ENCODE results near the gene KIF25. TPM values are rescaled to one million over a fixed set of nuclear protein-coding genes. Genes with fewer than 3 reads are reported as not detected.

Gene KIF25
- total RNA-seq, 1 experiment from 2014 or later: 0.28 TPM

- H3K4me3 Mint-ChIP-seq: no peak overlapping the region
- ChIA-PET POLR2A (no interaction called here), CTCF (no interaction called here)
- no peaks in the 10 kb centered on the region for H3K9me3 Mint-ChIP-seq
- no peak for ATAC-seq
- no peak overlapping the region for H3K27ac Mint-ChIP-seq
- DNase-seq (ENCODE audit: low spot score): no peak
- no peaks in the 10 kb centered on the region for H3K36me3 Mint-ChIP-seq
- H3K4me1 Mint-ChIP-seq: peaks cover 35% of the 10 kb centered on the region
- TF ChIP-seq E2F5 (CRISPR knock-in tag; IDR thresholded peaks at IDR 0.05) (no peak), HMGA2 (CRISPR knock-in tag; IDR thresholded peaks at IDR 0.05) (peak; percentile 88)
- peaks cover 6% of the 10 kb centered on the region; the same call in 1 of the 2 replicates for H3K27me3 Mint-ChIP-seq (ENCODE audit: low read depth)
Observed at GRCh38 chr6:168028181-168028580, 30.7 kb downstream of the KIF25 start.

GRCh38 chr6:168029459-168030217 lies 32.2 kb downstream of the KIF25 start:
- Mint-ChIP-seq H3K4me1 (peaks cover 34% of the 10 kb centered on the region), H3K27ac (no peak overlapping the region), H3K27me3 (ENCODE audit: low read depth) (peaks cover 7% of the 10 kb centered on the region; the same call in 1 of the 2 replicates), H3K4me3 (no peak overlapping the region), H3K36me3 (no peaks in the 10 kb centered on the region), H3K9me3 (no peaks in the 10 kb centered on the region)
- CTCF ChIA-PET: interaction anchor here (0.6 kb wide), 1 partner anchor 23 kb away, joined by 4 read pairs; no protein-coding TSS in a partner anchor
- DNase-seq (ENCODE audit: low spot score): no peak
- no peak for ATAC-seq
- TF ChIP-seq ZBTB21 (CRISPR knock-in tag; IDR thresholded peaks at IDR 0.05; ENCODE audit: borderline replicate concordance): no peak
- TF ChIP-seq ZBTB43 (CRISPR knock-in tag; IDR thresholded peaks at IDR 0.05): no peak
- TF ChIP-seq CREM (CRISPR knock-in tag; IDR thresholded peaks at IDR 0.05): no peak
- TF ChIP-seq CBFB (CRISPR knock-in tag; IDR thresholded peaks at IDR 0.05; ENCODE audit: low read depth): no peak
- no peak for TF ChIP-seq ELF4 (CRISPR knock-in tag; IDR thresholded peaks at IDR 0.05; ENCODE audit: low read depth)
- no peak for TF ChIP-seq E2F1 (CRISPR knock-in tag; IDR thresholded peaks at IDR 0.05)
- no peak for TF ChIP-seq ZNF396 (CRISPR knock-in tag; IDR thresholded peaks at IDR 0.05; ENCODE audit: borderline replicate concordance)
- POLR2A ChIA-PET: no interaction called here

GRCh38 chr6:168030218-168030746 lies 32.8 kb downstream of the KIF25 start:
- TF ChIP-seq ERG (CRISPR knock-in tag; IDR thresholded peaks at IDR 0.05) (no peak), ZNF219 (CRISPR knock-in tag; IDR thresholded peaks at IDR 0.05; ENCODE audit: borderline replicate concordance) (no peak), E2F1 (CRISPR knock-in tag; IDR thresholded peaks at IDR 0.05) (no peak), NR3C1 (CRISPR knock-in tag; conservative IDR thresholded peaks at IDR 0.05; ENCODE audit: low read depth) (no peak), ATF2 (CRISPR knock-in tag; IDR thresholded peaks at IDR 0.05; ENCODE audit: borderline replicate concordance, low read depth) (no peak), GTF2I (CRISPR knock-in tag; conservative IDR thresholded peaks at IDR 0.05) (no peak), CBFB (CRISPR knock-in tag; IDR thresholded peaks at IDR 0.05; ENCODE audit: low read depth) (no peak), NR2C2 (CRISPR knock-in tag; IDR thresholded peaks at IDR 0.05) (no peak), ATF1 (CRISPR knock-in tag; IDR thresholded peaks at IDR 0.05) (no peak), ZMAT4 (CRISPR knock-in tag; IDR thresholded peaks at IDR 0.05) (no peak), ZNF512 (CRISPR knock-in tag; IDR thresholded peaks at IDR 0.05; ENCODE audit: borderline replicate concordance) (no peak), OVOL2 (CRISPR knock-in tag; IDR thresholded peaks at IDR 0.05; ENCODE audit: borderline replicate concordance) (no peak)
- H3K4me1 Mint-ChIP-seq: peaks cover 33% of the 10 kb centered on the region
- no peaks in the 10 kb centered on the region for H3K36me3 Mint-ChIP-seq
- no peak for ATAC-seq
- no peaks in the 10 kb centered on the region for H3K9me3 Mint-ChIP-seq
- H3K27ac Mint-ChIP-seq: no peak overlapping the region
- H3K4me3 Mint-ChIP-seq: no peak overlapping the region
- ChIA-PET POLR2A (no interaction called here), CTCF (interaction anchor here (0.6 kb wide), 1 partner anchor 23 kb away, joined by 4 read pairs; no protein-coding TSS in a partner anchor)
- H3K27me3 Mint-ChIP-seq (ENCODE audit: low read depth): peaks cover 11% of the 10 kb centered on the region; the same call in 1 of the 2 replicates
- DNase-seq (ENCODE audit: low spot score): no peak

Data from WTC11 (cell line).